SK-N-SH treated with all-trans-retinoic acid at 6 μM for 48 hours (cell line): ENCODE data around the gene ARHGAP15.

Source experiments
- GLIS3 ChIP-seq: fragments of 250-450 bp; sonication (Bioruptor Pico); IDR thresholded peaks from 2 replicates; pipeline ENCODE4 v1.5.0; 2020; ENCODE audit warnings: mild to moderate bottlenecking, moderate library complexity
- RARB ChIP-seq: fragments of 250-450 bp; sonication (Bioruptor Pico); IDR thresholded peaks from 2 replicates; pipeline ENCODE4 v1.8.0; 2021; ENCODE audit warnings: mild to moderate bottlenecking, moderate library complexity
- ZNF8 ChIP-seq: fragments of 450-650 bp; formaldehyde crosslinking; IDR thresholded peaks from 2 replicates; pipeline ENCODE4 v1.5.0; 2020; ENCODE audit warnings: mild to moderate bottlenecking, moderate library complexity
- TF ChIP-seq, protein P1 (sequence below): fragments of 250-450 bp; sonication (Bioruptor Pico); IDR thresholded peaks from 2 replicates; pipeline ENCODE4 v1.8.0; 2020; ENCODE audit warnings: mild to moderate bottlenecking, moderate library complexity, borderline replicate concordance
- TF ChIP-seq, protein P2 (sequence below): fragments of 250-450 bp; sonication (Bioruptor Pico); IDR thresholded peaks from 2 replicates; pipeline ENCODE4 v1.5.1; 2020; ENCODE audit warnings: low read depth, mild to moderate bottlenecking, moderate library complexity

DNA sequence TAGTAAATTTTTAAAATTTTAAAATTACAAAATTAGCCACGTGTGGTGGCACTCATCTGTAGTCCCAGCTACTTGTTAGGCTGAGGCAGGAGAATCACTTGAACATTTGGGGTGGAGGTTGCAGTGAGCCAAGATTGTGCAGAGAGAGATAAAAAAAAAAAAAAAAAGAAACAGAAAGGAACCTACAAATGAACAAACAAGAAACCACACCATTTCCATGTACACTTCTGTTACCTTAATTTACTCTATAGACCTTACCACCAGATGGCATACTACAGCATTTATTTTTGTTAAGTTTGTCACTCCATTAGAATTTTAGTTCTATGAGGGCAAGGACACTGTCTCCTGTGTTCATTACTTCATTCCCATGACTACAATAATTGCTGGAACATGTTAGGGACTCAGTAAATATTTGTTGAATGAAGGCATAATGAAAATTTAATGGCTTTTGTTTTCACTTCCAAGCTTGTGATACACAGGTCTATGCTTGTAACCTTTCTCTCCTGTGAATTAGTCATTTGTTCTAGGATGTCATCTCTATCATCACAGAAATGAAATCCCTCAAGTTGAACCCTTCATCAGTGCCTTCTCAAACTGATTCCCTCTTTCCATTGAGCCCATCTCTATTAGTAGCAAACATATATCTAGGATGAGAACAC, 76.0 kb downstream of the ARHGAP15 start:
- TF ChIP-seq GLIS3 (CRISPR knock-in tag) (no peak), RARB (CRISPR knock-in tag) (no peak), ZNF8 (no peak)
- TF ChIP-seq, protein P1, sequence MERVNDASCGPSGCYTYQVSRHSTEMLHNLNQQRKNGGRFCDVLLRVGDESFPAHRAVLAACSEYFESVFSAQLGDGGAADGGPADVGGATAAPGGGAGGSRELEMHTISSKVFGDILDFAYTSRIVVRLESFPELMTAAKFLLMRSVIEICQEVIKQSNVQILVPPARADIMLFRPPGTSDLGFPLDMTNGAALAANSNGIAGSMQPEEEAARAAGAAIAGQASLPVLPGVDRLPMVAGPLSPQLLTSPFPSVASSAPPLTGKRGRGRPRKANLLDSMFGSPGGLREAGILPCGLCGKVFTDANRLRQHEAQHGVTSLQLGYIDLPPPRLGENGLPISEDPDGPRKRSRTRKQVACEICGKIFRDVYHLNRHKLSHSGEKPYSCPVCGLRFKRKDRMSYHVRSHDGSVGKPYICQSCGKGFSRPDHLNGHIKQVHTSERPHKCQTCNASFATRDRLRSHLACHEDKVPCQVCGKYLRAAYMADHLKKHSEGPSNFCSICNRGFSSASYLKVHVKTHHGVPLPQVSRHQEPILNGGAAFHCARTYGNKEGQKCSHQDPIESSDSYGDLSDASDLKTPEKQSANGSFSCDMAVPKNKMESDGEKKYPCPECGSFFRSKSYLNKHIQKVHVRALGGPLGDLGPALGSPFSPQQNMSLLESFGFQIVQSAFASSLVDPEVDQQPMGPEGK (CRISPR knock-in tag) = no peak
- TF ChIP-seq, protein P2, sequence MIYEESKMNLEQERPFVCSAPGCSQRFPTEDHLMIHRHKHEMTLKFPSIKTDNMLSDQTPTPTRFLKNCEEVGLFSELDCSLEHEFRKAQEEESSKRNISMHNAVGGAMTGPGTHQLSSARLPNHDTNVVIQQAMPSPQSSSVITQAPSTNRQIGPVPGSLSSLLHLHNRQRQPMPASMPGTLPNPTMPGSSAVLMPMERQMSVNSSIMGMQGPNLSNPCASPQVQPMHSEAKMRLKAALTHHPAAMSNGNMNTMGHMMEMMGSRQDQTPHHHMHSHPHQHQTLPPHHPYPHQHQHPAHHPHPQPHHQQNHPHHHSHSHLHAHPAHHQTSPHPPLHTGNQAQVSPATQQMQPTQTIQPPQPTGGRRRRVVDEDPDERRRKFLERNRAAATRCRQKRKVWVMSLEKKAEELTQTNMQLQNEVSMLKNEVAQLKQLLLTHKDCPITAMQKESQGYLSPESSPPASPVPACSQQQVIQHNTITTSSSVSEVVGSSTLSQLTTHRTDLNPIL (CRISPR knock-in tag) = no peak
